Neural progenitor cell (in vitro differentiated cells): ENCODE measurements around the gene SYDE1. TPM values are rescaled to one million over a fixed set of nuclear protein-coding genes. Genes with fewer than 3 reads are reported as not detected.

Experiments used
- DNase-seq: peaks from one replicate; pipeline ENCODE4 v3.0.0-alpha.2; 2016; ENCODE audit warnings: low spot score
- H2AFZ ChIP-seq: fragments of 200-600 bp; sonication (generic); replicated peaks from 2 replicates; pipeline ENCODE4 v1.6.1; 2016; ENCODE audit warnings: antibody characterized with exemption
- H3F3A ChIP-seq: fragments of 200-600 bp; sonication (generic); 2 replicates; pipeline ENCODE4 v1.6.1; 2016; ENCODE audit warnings: antibody characterized with exemption, low read depth
- H3K27ac ChIP-seq: fragments of 200-600 bp; sonication (generic); 2 replicates; pipeline ENCODE4 v1.5.1; 2016; ENCODE audit warnings: mild to moderate bottlenecking
- H3K27me3 ChIP-seq: fragments of 200-600 bp; sonication (generic); 2 replicates; pipeline ENCODE4 v1.6.1; 2016; ENCODE audit warnings: mild to moderate bottlenecking, moderate library complexity
- H3K36me3 ChIP-seq: fragments of 200-600 bp; sonication (generic); 2 replicates; pipeline ENCODE4 v1.5.1; 2016
- H3K4me1 ChIP-seq: fragments of 200-600 bp; sonication (generic); 2 replicates; pipeline ENCODE4 v1.6.1; 2016; ENCODE audit warnings: mixed run types
- H3K4me2 ChIP-seq: fragments of 200-600 bp; sonication (generic); 2 replicates; pipeline ENCODE4 v1.6.1; 2016
- H3K4me3 ChIP-seq: fragments of 200-600 bp; sonication (generic); 2 replicates; pipeline ENCODE4 v1.5.1; 2016
- H3K79me2 ChIP-seq: fragments of 200-600 bp; sonication (generic); 2 replicates; pipeline ENCODE4 v1.6.1; 2016; ENCODE audit warnings: low read depth
- H3K9ac ChIP-seq: fragments of 200-600 bp; sonication (generic); 2 replicates; pipeline ENCODE4 v1.6.1; 2016
- H3K9me3 ChIP-seq: fragments of 200-600 bp; sonication (generic); 2 replicates; pipeline ENCODE4 v1.5.1; 2016; ENCODE audit warnings: low read depth
- H4K20me1 ChIP-seq: fragments of 200-600 bp; sonication (generic); 2 replicates; pipeline ENCODE4 v1.6.1; 2016; ENCODE audit warnings: low read depth
- H3K27ac Mint-ChIP-seq: 3 replicates; pipeline ENCODE4 v1.8.0; 2021; ENCODE audit warnings: mixed read lengths
- H3K27me3 Mint-ChIP-seq: 2 replicates; pipeline ENCODE4 v1.8.0; 2022; ENCODE audit warnings: low read depth, mild to moderate bottlenecking, inconsistent platforms, moderate library complexity, mixed read lengths; ENCODE audit not compliant: insufficient read depth
- H3K36me3 Mint-ChIP-seq: 3 replicates; pipeline ENCODE4 v1.8.0; 2021; ENCODE audit warnings: mixed read lengths
- H3K4me1 Mint-ChIP-seq: 3 replicates; pipeline ENCODE4 v1.8.0; 2021; ENCODE audit warnings: mixed read lengths
- H3K4me3 Mint-ChIP-seq: 3 replicates; pipeline ENCODE4 v1.8.0; 2021; ENCODE audit warnings: mild to moderate bottlenecking, moderate library complexity, mixed read lengths
- H3K9me3 Mint-ChIP-seq: 3 replicates; pipeline ENCODE4 v1.8.0; 2020; ENCODE audit warnings: mixed read lengths
- CTCF ChIP-seq: fragments of 200-600 bp; sonication (generic); IDR thresholded peaks from 2 replicates; pipeline ENCODE4 v1.5.1; 2017; ENCODE audit warnings: antibody characterized with exemption, mild to moderate bottlenecking
- EZH2 ChIP-seq: fragments of 200-600 bp; sonication (generic); IDR thresholded peaks from 2 replicates; pipeline ENCODE4 v1.6.1; 2017; ENCODE audit warnings: antibody characterized with exemption, mild to moderate bottlenecking, moderate library complexity
- EZH2phosphoT487 ChIP-seq: fragments of 200-600 bp; sonication (generic); IDR thresholded peaks from 2 replicates; pipeline ENCODE4 v1.6.1; 2017; ENCODE audit warnings: antibody characterized with exemption
- total RNA-seq: library from RNA; depleted of rRNA; stranded (reverse); fragments of >200 nt; gene quantifications from 2 replicates; pipeline ENCODE4 v1.2.3, GENCODE V29; 2015; ENCODE audit warnings: low replicate concordance

SYDE1 gene
- total RNA-seq, 1 donor from 2014 or later: 8.0 TPM

- Mint-ChIP-seq H3K27me3 (peaks cover 2% of the 10 kb centered on the region), H3K4me3 (no peak overlapping the region)
These were observed 4.6 kb downstream of the SYDE1 start for GRCh38 chr19:15111758-15112157.

GRCh38 chr19:15112385-15112784 lies 5.2 kb downstream of the SYDE1 start:
- no peak for TF ChIP-seq CTCF
- no peak for TF ChIP-seq EZH2phosphoT487
- TF ChIP-seq EZH2: no peak
- H3K9me3 Mint-ChIP-seq: no peaks in the 10 kb centered on the region
- Histone ChIP-seq H3K4me3 (no peak overlapping the region), H3K4me2 (no peak overlapping the region), H3K79me2 (peaks cover 20% of the 10 kb centered on the region), H3K27me3 (no peaks in the 10 kb centered on the region), H3K9me3 (no peaks in the 10 kb centered on the region), H3K27ac (no peak overlapping the region), H3K4me1 (no peaks in the 10 kb centered on the region), H4K20me1 (no peaks in the 10 kb centered on the region), H3F3A (peaks cover 30% of the 10 kb centered on the region), H3K9ac (no peak overlapping the region), H3K36me3 (peaks cover 3% of the 10 kb centered on the region), H2AFZ (no peak overlapping the region)
- no peaks in the 10 kb centered on the region for H3K27me3 Mint-ChIP-seq
- no peak overlapping the region for H3K27ac Mint-ChIP-seq
- peaks cover 10% of the 10 kb centered on the region for H3K36me3 Mint-ChIP-seq
- no peak for DNase-seq
- H3K4me3 Mint-ChIP-seq: no peak overlapping the region
- H3K4me1 Mint-ChIP-seq: peaks cover 8% of the 10 kb centered on the region

More at GRCh38 chr19:15111758-15112157, 4.6 kb downstream of the SYDE1 start:
- H3K27ac Mint-ChIP-seq: no peak overlapping the region
- Histone ChIP-seq H2AFZ (no peak overlapping the region), H3K9ac (no peak overlapping the region), H3K27me3 (no peaks in the 10 kb centered on the region), H3K4me2 (no peak overlapping the region), H3F3A (peaks cover 31% of the 10 kb centered on the region), H3K9me3 (no peaks in the 10 kb centered on the region), H3K4me3 (no peak overlapping the region), H3K79me2 (peaks cover 21% of the 10 kb centered on the region), H4K20me1 (no peaks in the 10 kb centered on the region), H3K36me3 (peaks cover 3% of the 10 kb centered on the region), H3K4me1 (no peaks in the 10 kb centered on the region), H3K27ac (no peak overlapping the region)
- no peak for TF ChIP-seq CTCF
- no peak for TF ChIP-seq EZH2
- no peak for TF ChIP-seq EZH2phosphoT487
- no peak for DNase-seq
- peaks cover 8% of the 10 kb centered on the region for H3K4me1 Mint-ChIP-seq
- no peaks in the 10 kb centered on the region for H3K9me3 Mint-ChIP-seq
- H3K36me3 Mint-ChIP-seq: peaks cover 10% of the 10 kb centered on the region

- Histone ChIP-seq H3K27me3 (no peaks in the 10 kb centered on the region), H3F3A (peaks cover 30% of the 10 kb centered on the region), H3K36me3 (peaks cover 3% of the 10 kb centered on the region), H3K79me2 (peaks cover 9% of the 10 kb centered on the region), H4K20me1 (no peaks in the 10 kb centered on the region), H3K9ac (no peak overlapping the region), H3K4me3 (no peak overlapping the region), H3K9me3 (no peaks in the 10 kb centered on the region), H2AFZ (no peak overlapping the region), H3K4me1 (no peaks in the 10 kb centered on the region), H3K4me2 (no peak overlapping the region), H3K27ac (no peak overlapping the region)
- Mint-ChIP-seq H3K27ac (no peak overlapping the region), H3K27me3 (no peaks in the 10 kb centered on the region), H3K36me3 (peaks cover 19% of the 10 kb centered on the region), H3K4me3 (no peak overlapping the region), H3K4me1 (peaks cover 1% of the 10 kb centered on the region), H3K9me3 (no peaks in the 10 kb centered on the region)
- no peak for TF ChIP-seq EZH2
- no peak for TF ChIP-seq EZH2phosphoT487
- no peak for TF ChIP-seq CTCF
- DNase-seq: no peak
These were observed 6.3 kb downstream of the SYDE1 start for GRCh38 chr19:15113245-15114152.
